ENCODE results near the gene MELTF. TPM values are rescaled to one million over a fixed set of nuclear protein-coding genes. Genes with fewer than 3 reads are reported as not detected.
A peak's percentile ranks its signal among the peaks of the same experiment; 100 is the strongest.

MELTF gene
- total and polyA plus RNA-seq, 2 of the 13 experiments (the other 11 are each of a cell fraction or from before 2014, with no cell fraction given), result 3.2 to 7.5 TPM

DNA sequence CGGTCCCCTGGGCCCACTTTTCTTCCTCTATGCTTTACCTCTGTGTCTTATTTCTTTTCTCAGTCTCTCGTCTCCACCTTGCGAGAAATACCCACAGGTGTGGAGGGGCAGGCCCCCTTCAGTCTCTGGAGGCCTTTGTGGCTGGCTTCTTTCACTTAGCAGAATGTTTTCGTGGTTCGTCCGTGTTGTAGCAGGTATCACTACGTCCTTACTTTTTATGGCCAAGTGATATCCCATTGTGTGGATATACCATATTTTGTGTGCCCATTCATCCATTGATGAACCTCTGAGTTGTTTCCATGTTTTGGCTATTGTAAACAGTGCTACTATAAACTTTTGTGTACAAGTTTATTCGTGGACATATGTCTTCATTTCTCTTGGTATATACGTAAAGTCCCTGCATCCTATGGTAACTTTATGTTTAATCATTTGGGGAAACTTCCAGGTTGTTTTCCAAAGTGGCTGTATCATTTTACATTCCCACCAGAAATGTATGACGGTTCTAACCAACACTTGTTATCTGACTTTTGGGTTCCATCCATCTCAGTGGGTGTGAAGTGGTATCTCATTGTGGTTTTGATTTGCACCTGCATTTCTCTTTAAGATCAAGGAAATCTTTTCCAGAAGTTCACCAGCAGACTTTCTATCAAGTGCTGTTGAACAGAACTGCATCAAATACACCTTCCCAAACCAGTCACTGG, 66.5 kb downstream of the MELTF start (continued):
- TF ChIP-seq, protein P1, sequence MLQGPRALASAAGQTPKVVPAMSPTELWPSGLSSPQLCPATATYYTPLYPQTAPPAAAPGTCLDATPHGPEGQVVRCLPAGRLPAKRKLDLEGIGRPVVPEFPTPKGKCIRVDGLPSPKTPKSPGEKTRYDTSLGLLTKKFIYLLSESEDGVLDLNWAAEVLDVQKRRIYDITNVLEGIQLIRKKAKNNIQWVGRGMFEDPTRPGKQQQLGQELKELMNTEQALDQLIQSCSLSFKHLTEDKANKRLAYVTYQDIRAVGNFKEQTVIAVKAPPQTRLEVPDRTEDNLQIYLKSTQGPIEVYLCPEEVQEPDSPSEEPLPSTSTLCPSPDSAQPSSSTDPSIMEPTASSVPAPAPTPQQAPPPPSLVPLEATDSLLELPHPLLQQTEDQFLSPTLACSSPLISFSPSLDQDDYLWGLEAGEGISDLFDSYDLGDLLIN (CRISPR knock-in tag; IDR thresholded peaks at IDR 0.05; ENCODE audit: borderline replicate concordance), result no peak
- TF ChIP-seq ZNF703 (CRISPR knock-in tag; IDR thresholded peaks at IDR 0.05; ENCODE audit: borderline replicate concordance), result no peak
- no peak for TF ChIP-seq JUND (CRISPR knock-in tag; IDR thresholded peaks at IDR 0.05)
- TF ChIP-seq BRCA1 (CRISPR knock-in tag; IDR thresholded peaks at IDR 0.05), result 0 out of 2 replicates have a peak, but pooled peaks have one; percentile 12
- no peak for TF ChIP-seq PITX1 (CRISPR knock-in tag; IDR thresholded peaks at IDR 0.05)
- TF ChIP-seq NCOA1 (CRISPR knock-in tag; IDR thresholded peaks at IDR 0.05), result peak; percentile 68; the same call in 1 of the 2 replicates
- TF ChIP-seq U2AF1 (optimal IDR thresholded peaks at IDR 0.05; ENCODE audit: low read depth, low read length), result no peak
- TF ChIP-seq SSRP1 (CRISPR knock-in tag; IDR thresholded peaks at IDR 0.05), result no peak
- TF ChIP-seq, protein P2, sequence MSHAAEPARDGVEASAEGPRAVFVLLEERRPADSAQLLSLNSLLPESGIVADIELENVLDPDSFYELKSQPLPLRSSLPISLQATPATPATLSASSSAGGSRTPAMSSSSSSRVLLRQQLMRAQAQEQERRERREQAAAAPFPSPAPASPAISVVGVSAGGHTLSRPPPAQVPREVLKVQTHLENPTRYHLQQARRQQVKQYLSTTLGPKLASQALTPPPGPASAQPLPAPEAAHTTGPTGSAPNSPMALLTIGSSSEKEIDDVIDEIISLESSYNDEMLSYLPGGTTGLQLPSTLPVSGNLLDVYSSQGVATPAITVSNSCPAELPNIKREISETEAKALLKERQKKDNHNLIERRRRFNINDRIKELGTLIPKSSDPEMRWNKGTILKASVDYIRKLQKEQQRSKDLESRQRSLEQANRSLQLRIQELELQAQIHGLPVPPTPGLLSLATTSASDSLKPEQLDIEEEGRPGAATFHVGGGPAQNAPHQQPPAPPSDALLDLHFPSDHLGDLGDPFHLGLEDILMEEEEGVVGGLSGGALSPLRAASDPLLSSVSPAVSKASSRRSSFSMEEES (CRISPR knock-in tag; IDR thresholded peaks at IDR 0.05), result no peak
- TF ChIP-seq, protein P3, sequence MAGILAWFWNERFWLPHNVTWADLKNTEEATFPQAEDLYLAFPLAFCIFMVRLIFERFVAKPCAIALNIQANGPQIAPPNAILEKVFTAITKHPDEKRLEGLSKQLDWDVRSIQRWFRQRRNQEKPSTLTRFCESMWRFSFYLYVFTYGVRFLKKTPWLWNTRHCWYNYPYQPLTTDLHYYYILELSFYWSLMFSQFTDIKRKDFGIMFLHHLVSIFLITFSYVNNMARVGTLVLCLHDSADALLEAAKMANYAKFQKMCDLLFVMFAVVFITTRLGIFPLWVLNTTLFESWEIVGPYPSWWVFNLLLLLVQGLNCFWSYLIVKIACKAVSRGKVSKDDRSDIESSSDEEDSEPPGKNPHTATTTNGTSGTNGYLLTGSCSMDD (CRISPR knock-in tag; IDR thresholded peaks at IDR 0.05), result no peak
- no peak for TF ChIP-seq SNAI1 (CRISPR knock-in tag; IDR thresholded peaks at IDR 0.05; ENCODE audit: borderline replicate concordance)
- TF ChIP-seq ZFP62 (CRISPR knock-in tag; IDR thresholded peaks at IDR 0.05), result no peak
- peak; percentile 95 for TF ChIP-seq ZBTB38 (CRISPR knock-in tag; IDR thresholded peaks at IDR 0.05)
- TF ChIP-seq, protein P4, sequence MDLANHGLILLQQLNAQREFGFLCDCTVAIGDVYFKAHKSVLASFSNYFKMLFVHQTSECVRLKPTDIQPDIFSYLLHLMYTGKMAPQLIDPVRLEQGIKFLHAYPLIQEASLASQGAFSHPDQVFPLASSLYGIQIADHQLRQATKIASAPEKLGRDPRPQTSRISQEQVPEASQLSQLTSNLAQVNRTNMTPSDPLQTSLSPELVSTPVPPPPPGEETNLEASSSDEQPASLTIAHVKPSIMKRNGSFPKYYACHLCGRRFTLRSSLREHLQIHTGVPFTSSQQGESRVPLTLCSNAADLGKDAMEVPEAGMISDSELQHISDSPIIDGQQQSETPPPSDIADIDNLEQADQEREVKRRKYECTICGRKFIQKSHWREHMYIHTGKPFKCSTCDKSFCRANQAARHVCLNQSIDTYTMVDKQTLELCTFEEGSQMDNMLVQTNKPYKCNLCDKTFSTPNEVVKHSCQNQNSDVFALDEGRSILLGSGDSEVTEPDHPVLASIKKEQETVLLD (CRISPR knock-in tag; IDR thresholded peaks at IDR 0.05; ENCODE audit: low read depth), result no peak
- TF ChIP-seq ZNF564 (CRISPR knock-in tag; IDR thresholded peaks at IDR 0.05), result no peak
- TF ChIP-seq CREB1 (IDR thresholded peaks at IDR 0.05), result no peak
- no peak for TF ChIP-seq CREB1 (CRISPR knock-in tag; IDR thresholded peaks at IDR 0.05)
- no peak for TF ChIP-seq POLR2AphosphoS2 (IDR thresholded peaks at IDR 0.05; ENCODE audit: low read depth, low read length)
- TF ChIP-seq, protein P5, sequence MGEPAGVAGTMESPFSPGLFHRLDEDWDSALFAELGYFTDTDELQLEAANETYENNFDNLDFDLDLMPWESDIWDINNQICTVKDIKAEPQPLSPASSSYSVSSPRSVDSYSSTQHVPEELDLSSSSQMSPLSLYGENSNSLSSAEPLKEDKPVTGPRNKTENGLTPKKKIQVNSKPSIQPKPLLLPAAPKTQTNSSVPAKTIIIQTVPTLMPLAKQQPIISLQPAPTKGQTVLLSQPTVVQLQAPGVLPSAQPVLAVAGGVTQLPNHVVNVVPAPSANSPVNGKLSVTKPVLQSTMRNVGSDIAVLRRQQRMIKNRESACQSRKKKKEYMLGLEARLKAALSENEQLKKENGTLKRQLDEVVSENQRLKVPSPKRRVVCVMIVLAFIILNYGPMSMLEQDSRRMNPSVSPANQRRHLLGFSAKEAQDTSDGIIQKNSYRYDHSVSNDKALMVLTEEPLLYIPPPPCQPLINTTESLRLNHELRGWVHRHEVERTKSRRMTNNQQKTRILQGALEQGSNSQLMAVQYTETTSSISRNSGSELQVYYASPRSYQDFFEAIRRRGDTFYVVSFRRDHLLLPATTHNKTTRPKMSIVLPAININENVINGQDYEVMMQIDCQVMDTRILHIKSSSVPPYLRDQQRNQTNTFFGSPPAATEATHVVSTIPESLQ (CRISPR knock-in tag; conservative IDR thresholded peaks at IDR 0.05), result 0 out of 2 replicates have a peak, but pooled peaks have one; percentile 22
- TF ChIP-seq, protein P6, sequence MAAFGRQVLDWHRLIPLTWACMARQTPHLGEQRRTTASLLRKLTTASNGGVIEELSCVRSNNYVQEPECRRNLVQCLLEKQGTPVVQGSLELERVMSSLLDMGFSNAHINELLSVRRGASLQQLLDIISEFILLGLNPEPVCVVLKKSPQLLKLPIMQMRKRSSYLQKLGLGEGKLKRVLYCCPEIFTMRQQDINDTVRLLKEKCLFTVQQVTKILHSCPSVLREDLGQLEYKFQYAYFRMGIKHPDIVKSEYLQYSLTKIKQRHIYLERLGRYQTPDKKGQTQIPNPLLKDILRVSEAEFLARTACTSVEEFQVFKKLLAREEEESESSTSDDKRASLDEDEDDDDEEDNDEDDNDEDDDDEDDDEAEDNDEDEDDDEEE (CRISPR knock-in tag; IDR thresholded peaks at IDR 0.05), result no peak
- TF ChIP-seq ZSCAN12 (CRISPR knock-in tag; IDR thresholded peaks at IDR 0.05), result no peak
- TF ChIP-seq KLF11 (CRISPR knock-in tag; IDR thresholded peaks at IDR 0.05), result no peak

All from HepG2 (cell line).